Gastrocnemius medialis (tissue), 4 donors: Measurements from ENCODE around the gene KRT27. TPM values are rescaled to one million over a fixed set of nuclear protein-coding genes. Genes with fewer than 3 reads are reported as not detected.

Experiments used
- ATAC-seq, 2 donors: fragments of 150-250 bp; one replicate each; pipeline ENCODE4 v1.9.1; 2016
- DNase-seq, 2 donors: peaks; one replicate each; pipeline ENCODE4 v3.0.0-alpha.2; 2019
- H3K27ac ChIP-seq, 4 donors: fragments of 200-600 bp; sonication (generic); 1 replicate in 1 of 4; 2 replicates in 3 of 4; pipeline ENCODE4 v1.5.1; 2016 to 2018; ENCODE audit warnings: mild to moderate bottlenecking in 2 of 4, moderate library complexity in 1 of 4
- H3K27me3 ChIP-seq, 3 donors: fragments of 200-600 bp; sonication (generic) in 2 of 3; 1 replicate in 1 of 3; 2 replicates in 2 of 3; pipeline versions ENCODE4 v1.5.1 to v1.6.0; 2016 to 2019; ENCODE audit warnings: mild to moderate bottlenecking in 1 of 3, moderate library complexity in 1 of 3
- H3K36me3 ChIP-seq, 2 donors: fragments of 200-600 bp; sonication (generic) in 1 of 2; one replicate each; pipeline ENCODE4 v1.5.1; 2017 to 2018
- H3K4me1 ChIP-seq, 2 donors: fragments of 200-600 bp; sonication (generic) in 1 of 2; one replicate each; pipeline ENCODE4 v1.5.1; 2016 to 2017; ENCODE audit warnings: mild to moderate bottlenecking in 2 of 2
- H3K4me3 ChIP-seq, 4 donors: fragments of 200-600 bp; sonication (generic) in 3 of 4; 1 replicate in 1 of 4; 2 replicates in 3 of 4; pipeline ENCODE4 v1.5.1; 2016 to 2019; ENCODE audit warnings: mild to moderate bottlenecking in 2 of 4
- H3K9me3 ChIP-seq, 3 donors: fragments of 200-600 bp; sonication (generic) in 2 of 3; 1 replicate in 1 of 3; 2 replicates in 2 of 3; pipeline ENCODE4 v1.5.1; 2016 to 2019
- POLR2A ChIP-seq, 2 donors: fragments of 450-650 bp; IDR thresholded peaks; one replicate each; pipeline ENCODE4 v1.6.1; 2017; ENCODE audit warnings: antibody characterized with exemption in 2 of 2, mild to moderate bottlenecking in 2 of 2, moderate library complexity in 2 of 2
- in situ Hi-C, 4 donors: fragments of 200-750 bp; cut with MboI; loops; one replicate each; pipeline versions ENCODE4 v1.15.0 to v1.8.0; 2017; ENCODE audit warnings: low sequenced_read_pairs in 4 of 4
- intact Hi-C: fragments of 100-400 bp; cut with DNase I; formaldehyde crosslinking; loops from one replicate; pipeline ENCODE4 v1.15.1; 2023; ENCODE audit warnings: low total_unique reads
- total RNA-seq, 4 donors: library from RNA; depleted of rRNA; stranded (reverse); fragments of >200 nt; gene quantifications; one replicate each; pipeline versions ENCODE4 v1.1.0 to v1.2.3, GENCODE V29; 2016
- TF ChIP-seq, protein P1 (sequence below), 5 experiments: fragments of 450-650 bp in 3 of 5; fragments of 200-600 bp in 2 of 5; sonication (generic) in 2 of 5; IDR thresholded peaks in 4 of 5; conservative IDR thresholded peaks in 1 of 5; 1 replicate in 4 of 5; 2 replicates in 1 of 5; pipeline ENCODE4 v1.5.1; 2016 to 2019; ENCODE audit warnings: antibody characterized with exemption in 5 of 5, mild to moderate bottlenecking in 3 of 5, moderate library complexity in 3 of 5

Gene KRT27
- total RNA-seq, 4 donors from 2014 or later, result not detected

DNA sequence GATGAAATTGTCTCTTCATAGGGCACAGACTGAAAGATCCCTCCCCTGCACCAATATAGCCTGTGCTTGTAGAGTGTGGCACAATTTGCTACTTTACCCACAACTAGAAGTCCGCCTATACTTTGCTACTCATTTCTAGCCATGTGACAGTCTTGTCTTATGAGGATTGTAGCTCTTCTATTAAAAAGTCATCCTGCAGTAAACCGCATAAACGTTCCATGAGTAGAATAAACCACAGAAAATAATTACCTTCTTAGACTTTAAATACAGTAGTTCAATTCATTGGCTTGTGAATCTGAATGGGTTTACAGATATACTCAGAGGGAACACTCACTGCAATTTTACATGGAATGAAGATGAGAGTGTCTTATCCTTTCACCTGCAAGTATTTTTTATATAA is 4.4 kb downstream of the KRT27 start:
- TF ChIP-seq, protein P1, sequence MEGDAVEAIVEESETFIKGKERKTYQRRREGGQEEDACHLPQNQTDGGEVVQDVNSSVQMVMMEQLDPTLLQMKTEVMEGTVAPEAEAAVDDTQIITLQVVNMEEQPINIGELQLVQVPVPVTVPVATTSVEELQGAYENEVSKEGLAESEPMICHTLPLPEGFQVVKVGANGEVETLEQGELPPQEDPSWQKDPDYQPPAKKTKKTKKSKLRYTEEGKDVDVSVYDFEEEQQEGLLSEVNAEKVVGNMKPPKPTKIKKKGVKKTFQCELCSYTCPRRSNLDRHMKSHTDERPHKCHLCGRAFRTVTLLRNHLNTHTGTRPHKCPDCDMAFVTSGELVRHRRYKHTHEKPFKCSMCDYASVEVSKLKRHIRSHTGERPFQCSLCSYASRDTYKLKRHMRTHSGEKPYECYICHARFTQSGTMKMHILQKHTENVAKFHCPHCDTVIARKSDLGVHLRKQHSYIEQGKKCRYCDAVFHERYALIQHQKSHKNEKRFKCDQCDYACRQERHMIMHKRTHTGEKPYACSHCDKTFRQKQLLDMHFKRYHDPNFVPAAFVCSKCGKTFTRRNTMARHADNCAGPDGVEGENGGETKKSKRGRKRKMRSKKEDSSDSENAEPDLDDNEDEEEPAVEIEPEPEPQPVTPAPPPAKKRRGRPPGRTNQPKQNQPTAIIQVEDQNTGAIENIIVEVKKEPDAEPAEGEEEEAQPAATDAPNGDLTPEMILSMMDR (IDR thresholded peaks at IDR 0.05 in 4 of 5, conservative IDR thresholded peaks at IDR 0.05 in 1 of 5), result no peak
- TF ChIP-seq POLR2A (IDR thresholded peaks at IDR 0.05), result no peak
- intact Hi-C loops, result no loop called here
- Histone ChIP-seq H3K9me3 (no peaks in the 10 kb centered on the region), H3K27ac (no peak overlapping the region), H3K4me3 (no peak overlapping the region), H3K4me1 (no peaks in the 10 kb centered on the region), H3K36me3 (no peaks in the 10 kb centered on the region), H3K27me3 (peaks cover 8 to 33% (median 33%) of the 10 kb centered on the region in 3 donors)
- DNase-seq, result no peak
- ATAC-seq, result no peak
- in situ Hi-C loops, result no loop called here

DNA sequence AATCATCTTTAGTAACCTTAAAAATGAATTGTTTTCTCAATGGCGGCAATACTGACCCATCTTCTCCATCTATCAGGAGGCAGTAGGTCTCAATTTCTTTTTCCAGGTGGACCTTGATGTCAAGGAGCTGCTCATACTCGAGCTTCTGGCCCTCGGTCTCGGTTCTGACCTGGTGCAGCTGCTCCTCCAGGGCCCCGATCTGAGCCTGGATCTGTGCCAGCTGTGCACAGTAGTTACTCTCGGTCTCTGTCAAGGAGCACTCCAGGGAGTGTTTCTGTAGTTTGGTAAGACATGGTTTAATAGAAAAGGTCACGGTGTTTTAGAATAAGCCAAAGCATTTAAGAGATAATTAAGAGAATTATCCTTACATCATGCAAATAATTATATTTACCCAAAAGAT is 4.9 kb downstream of the KRT27 start:
- in situ Hi-C loops (no loop called here), intact Hi-C loops (no loop called here)
- TF ChIP-seq, protein P1 (IDR thresholded peaks at IDR 0.05 in 4 of 5, conservative IDR thresholded peaks at IDR 0.05 in 1 of 5), result no peak
- TF ChIP-seq POLR2A (IDR thresholded peaks at IDR 0.05), result no peak
- DNase-seq (no peak), ATAC-seq (no peak)
- H3K27me3 ChIP-seq, result peaks cover 8 to 33% (median 33%) of the 10 kb centered on the region in 3 donors
- H3K27ac ChIP-seq, result no peak overlapping the region
- no peaks in the 10 kb centered on the region for H3K36me3 ChIP-seq
- H3K9me3 ChIP-seq, result no peaks in the 10 kb centered on the region
- H3K4me1 ChIP-seq, result no peaks in the 10 kb centered on the region
- H3K4me3 ChIP-seq, result no peak overlapping the region

DNA sequence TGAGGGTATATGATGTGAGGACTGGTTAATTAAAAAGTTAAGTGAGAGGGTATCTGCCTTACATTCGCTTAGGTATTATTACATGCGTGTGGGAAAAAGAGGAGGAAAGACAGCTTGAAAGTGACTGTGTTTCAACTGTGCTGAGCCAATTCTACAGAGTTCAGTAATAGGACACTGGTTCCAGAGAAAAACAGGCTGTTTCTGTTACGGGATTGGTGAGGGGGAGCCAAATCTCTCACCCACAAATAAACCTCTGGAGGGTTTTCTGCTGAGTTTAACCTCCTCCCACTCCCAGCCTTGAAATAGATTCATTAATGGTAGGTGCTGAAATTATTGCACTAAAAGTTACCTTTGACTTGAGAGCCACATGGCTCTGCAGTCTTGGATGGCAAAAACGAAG is 6.4 kb downstream of the KRT27 start:
- in situ Hi-C loops, result no loop called here
- intact Hi-C loops, result no loop called here
- ATAC-seq (no peak), DNase-seq (no peak)
- Histone ChIP-seq H3K4me3 (no peak overlapping the region), H3K27me3 (peaks cover 8 to 33% (median 31%) of the 10 kb centered on the region in 3 donors), H3K27ac (no peak overlapping the region), H3K36me3 (no peaks in the 10 kb centered on the region), H3K9me3 (no peaks in the 10 kb centered on the region), H3K4me1 (no peaks in the 10 kb centered on the region)
- TF ChIP-seq, protein P1 (IDR thresholded peaks at IDR 0.05 in 4 of 5, conservative IDR thresholded peaks at IDR 0.05 in 1 of 5), result no peak
- no peak for TF ChIP-seq POLR2A (IDR thresholded peaks at IDR 0.05)

DNA sequence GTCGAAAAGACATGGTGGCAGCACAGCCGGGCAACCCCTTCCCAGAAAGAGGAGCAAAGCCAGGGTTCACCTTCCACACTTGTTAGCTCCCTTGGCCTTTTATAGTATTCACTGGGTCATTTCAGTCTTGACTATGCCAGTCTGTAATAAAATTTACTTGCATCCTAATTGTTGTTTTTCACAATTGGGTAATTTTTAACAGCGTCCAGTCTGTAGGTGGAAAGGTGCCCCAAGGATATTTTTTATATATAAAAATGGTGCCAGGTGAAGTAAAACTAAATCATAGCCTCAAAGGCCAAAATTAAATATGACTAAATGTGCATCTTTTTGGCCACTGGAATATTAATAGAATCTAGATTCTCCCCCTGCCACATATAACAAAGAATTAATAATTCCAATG is 10.2 kb downstream of the KRT27 start, which contains the start of gene KRT26:
Gene KRT26 (minus strand): TSS at position 101 of the 400 bp plus-strand sequence. CDS start 88 bp downstream, at position 13.
- DNase-seq, result no peak
- in situ Hi-C loops, result no loop called here
- H3K4me1 ChIP-seq, result no peaks in the 10 kb centered on the region
- peaks cover 0 to 12% (median 11%) of the 10 kb centered on the region in 3 donors for H3K27me3 ChIP-seq
- H3K27ac ChIP-seq, result no peak within 1 kb of the TSS
- H3K9me3 ChIP-seq, result no peaks in the 10 kb centered on the region
- TF ChIP-seq, protein P1 (IDR thresholded peaks at IDR 0.05 in 4 of 5, conservative IDR thresholded peaks at IDR 0.05 in 1 of 5), result no peak
- H3K36me3 ChIP-seq, result no peaks in the 10 kb centered on the region
- ATAC-seq, result no peak
- H3K4me3 ChIP-seq, result no peak within 1 kb of the TSS
- intact Hi-C loops, result no loop called here

DNA sequence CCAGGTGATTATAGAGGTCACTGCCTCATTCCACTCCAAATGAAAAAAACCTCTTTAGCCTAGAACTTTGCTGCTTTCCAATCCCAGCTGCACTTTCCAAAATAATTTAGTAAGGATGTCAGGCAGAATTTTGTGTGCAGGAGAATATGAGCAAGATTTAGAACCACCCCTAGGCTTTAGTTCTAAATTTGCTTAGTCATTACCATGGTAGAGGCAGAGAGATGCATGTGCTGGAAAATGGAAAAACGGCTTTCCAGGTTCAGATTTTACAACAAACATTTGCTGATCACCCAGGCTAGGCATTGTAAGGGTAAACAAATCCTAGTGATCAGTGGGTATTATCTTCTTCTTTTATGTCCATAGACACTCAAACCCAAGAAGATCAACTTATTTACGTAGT is 16.7 kb downstream of the KRT27 start:
- Histone ChIP-seq H3K4me3 (no peak overlapping the region), H3K36me3 (no peaks in the 10 kb centered on the region), H3K4me1 (no peaks in the 10 kb centered on the region), H3K9me3 (peaks cover 0 to 8% (median 0%) of the 10 kb centered on the region in 3 donors), H3K27me3 (no peaks in the 10 kb centered on the region), H3K27ac (no peak overlapping the region)
- no peak for ATAC-seq
- DNase-seq, result no peak
- in situ Hi-C loops, result no loop called here
- intact Hi-C loops, result no loop called here
- TF ChIP-seq, protein P1 (IDR thresholded peaks at IDR 0.05 in 4 of 5, conservative IDR thresholded peaks at IDR 0.05 in 1 of 5), result no peak
- TF ChIP-seq POLR2A (IDR thresholded peaks at IDR 0.05), result no peak
